CD4-positive, alpha-beta T cell (primary cell): ENCODE data around the gene BCAT1. TPM values are rescaled to one million over a fixed set of nuclear protein-coding genes. Genes with fewer than 3 reads are reported as not detected.

Source experiments
- ATAC-seq: fragments of 200-7000 bp; cut with Tn5 transposase; one replicate; pipeline ENCODE4 v1.10.0; 2022; ENCODE audit warnings: mild to moderate bottlenecking; ENCODE audit not compliant: poor library complexity
- CTCF ChIA-PET: fragments of 350-600 bp; sonication (Branson Sonifier 250); formaldehyde crosslinking; loops from one replicate; lab custom pipeline; 2021; ENCODE audit warnings: antibody characterized with exemption, inconsistent platforms; lab: Charles Lee
- POLR2A ChIA-PET: fragments of 350-600 bp; sonication (Branson Sonifier 250); formaldehyde crosslinking; loops from one replicate; lab custom pipeline; 2021; ENCODE audit warnings: antibody characterized with exemption, inconsistent platforms; lab: Charles Lee
- DNase-seq, 14 experiments: peaks; one replicate each; pipeline ENCODE4 v3.0.0-alpha.2; 2013 to 2020; ENCODE audit warnings: mixed read lengths in 2 of 14
- H3K27ac ChIP-seq, 2 donors: one replicate each; pipeline versions ENCODE4 v1.5.1 to v1.7.0; 2013; ENCODE audit warnings: low read length in 2 of 2, low read depth in 1 of 2, mild to moderate bottlenecking in 1 of 2
- H3K27me3 ChIP-seq, 2 experiments: 1 replicate in 1 of 2; 2 replicates in 1 of 2; pipeline versions ENCODE4 v1.6.1 to v1.7.0; 2013; ENCODE audit warnings: low read length in 2 of 2, control low read depth in 1 of 2, mild to moderate bottlenecking in 1 of 2, moderate library complexity in 1 of 2; ENCODE audit not compliant: insufficient read depth in 2 of 2, control insufficient read depth in 1 of 2
- H3K36me3 ChIP-seq: one replicate; pipeline ENCODE4 v1.6.1; 2013; ENCODE audit warnings: low read length, control low read depth; ENCODE audit not compliant: insufficient read depth
- H3K4me1 ChIP-seq: one replicate; pipeline ENCODE4 v1.6.1; 2013; ENCODE audit warnings: low read length, control low read depth; ENCODE audit not compliant: insufficient read depth
- H3K4me3 ChIP-seq: one replicate; pipeline ENCODE4 v1.5.1; 2013; ENCODE audit warnings: mild to moderate bottlenecking, low read length, moderate library complexity
- H3K9me3 ChIP-seq, 2 experiments: 1 replicate in 1 of 2; 2 replicates in 1 of 2; pipeline versions ENCODE4 v1.6.1 to v1.7.0; 2013; ENCODE audit warnings: low read length in 2 of 2, mild to moderate bottlenecking in 2 of 2, control low read depth in 1 of 2, moderate library complexity in 1 of 2; ENCODE audit not compliant: control insufficient read depth in 1 of 2, insufficient read depth in 1 of 2
- H3K27ac Mint-ChIP-seq: one replicate; pipeline ENCODE4 v1.8.0; 2020; ENCODE audit warnings: mixed read lengths
- H3K27me3 Mint-ChIP-seq: one replicate; pipeline ENCODE4 v1.8.0; 2021; ENCODE audit warnings: mixed read lengths
- H3K36me3 Mint-ChIP-seq: one replicate; pipeline ENCODE4 v1.8.0; 2021; ENCODE audit warnings: low read depth, mixed read lengths
- H3K4me1 Mint-ChIP-seq: one replicate; pipeline ENCODE4 v1.8.0; 2021; ENCODE audit warnings: low read depth, mixed read lengths
- H3K4me3 Mint-ChIP-seq: one replicate; pipeline ENCODE4 v1.8.0; 2020; ENCODE audit warnings: mild to moderate bottlenecking, mixed read lengths
- H3K9me3 Mint-ChIP-seq: one replicate; pipeline ENCODE4 v1.8.0; 2020; ENCODE audit warnings: mixed read lengths
- CTCF ChIP-seq: fragments of 200-600 bp; IDR thresholded peaks from one replicate; pipeline ENCODE4 v1.8.0; 2022; ENCODE audit warnings: antibody characterized with exemption, mild to moderate bottlenecking
- intact Hi-C, 2 experiments: fragments of 100-400 bp; cut with DNase I in 1 of 2; cut with micrococcal nuclease in 1 of 2; formaldehyde crosslinking; loops; one replicate each; pipeline versions ENCODE4 v1.15.1 to v1.9.0; 2023 to 2025; cut with DNase I, micrococcal nuclease
- total RNA-seq, 174 experiments: library from RNA in 2 of 174; stranded (reverse) in 2 of 174; gene quantifications; one replicate each; pipeline ENCODE4 v1.2.3 and lab custom pipeline; 2021 to 2026

BCAT1 gene
- total RNA-seq, 2 experiments from 2014 or later = 0.34 to 0.91 TPM

- Histone ChIP-seq H3K36me3 (no peaks in the 10 kb centered on the region), H3K4me3 (no peak overlapping the region), H3K27me3 (no peaks in the 10 kb centered on the region), H3K27ac (no peak overlapping the region), H3K9me3 (no peaks in the 10 kb centered on the region), H3K4me1 (no peaks in the 10 kb centered on the region)
- H3K36me3 Mint-ChIP-seq = no peaks in the 10 kb centered on the region
- ChIA-PET CTCF (no interaction called here), POLR2A (no interaction called here)
- ATAC-seq = no peak
- H3K4me1 Mint-ChIP-seq = no peaks in the 10 kb centered on the region
- H3K27ac Mint-ChIP-seq = no peak overlapping the region
- H3K9me3 Mint-ChIP-seq = no peaks in the 10 kb centered on the region
- no peak overlapping the region for H3K4me3 Mint-ChIP-seq
- intact Hi-C loops = no loop called here
- DNase-seq = no peak
- H3K27me3 Mint-ChIP-seq = no peaks in the 10 kb centered on the region
- TF ChIP-seq CTCF = no peak
These were observed 25.3 kb upstream of the BCAT1 start for GRCh38 chr12:24974216-24974615.

DNA sequence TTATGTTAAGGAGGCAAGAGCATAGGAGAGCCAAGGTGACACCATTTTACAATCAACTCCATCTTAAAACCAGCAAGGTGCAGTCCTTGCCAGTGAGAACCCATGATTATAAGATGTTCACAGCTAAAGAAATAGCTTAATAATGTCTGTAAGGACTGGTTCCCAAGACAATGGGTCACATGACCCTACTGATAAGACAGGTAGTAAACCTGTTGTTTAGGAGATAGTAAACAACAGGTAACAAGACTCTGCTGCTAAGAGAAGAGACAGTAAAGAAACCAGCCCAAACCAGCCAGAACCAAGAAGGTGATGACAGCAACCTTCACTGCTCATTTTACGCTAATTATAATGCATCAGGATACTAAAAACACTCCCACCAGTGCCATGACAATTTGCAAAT is 23.2 kb upstream of the BCAT1 start:
- H3K9me3 ChIP-seq = peaks cover 0 to 4% of the 10 kb centered on the region in 2 experiments
- no peak overlapping the region for H3K27ac Mint-ChIP-seq
- DNase-seq (no peak), ATAC-seq (no peak)
- no peaks in the 10 kb centered on the region for H3K27me3 ChIP-seq
- intact Hi-C loops = no loop called here
- no peaks in the 10 kb centered on the region for H3K9me3 Mint-ChIP-seq
- TF ChIP-seq CTCF = no peak
- no peak overlapping the region for H3K4me3 Mint-ChIP-seq
- no peaks in the 10 kb centered on the region for H3K27me3 Mint-ChIP-seq
- H3K36me3 ChIP-seq = no peaks in the 10 kb centered on the region
- no peak overlapping the region for H3K27ac ChIP-seq
- H3K4me1 ChIP-seq = no peaks in the 10 kb centered on the region
- H3K4me1 Mint-ChIP-seq = no peaks in the 10 kb centered on the region
- POLR2A ChIA-PET = no interaction called here
- no peak overlapping the region for H3K4me3 ChIP-seq
- CTCF ChIA-PET = no interaction called here
- H3K36me3 Mint-ChIP-seq = no peaks in the 10 kb centered on the region

- Mint-ChIP-seq H3K27ac (no peak overlapping the region), H3K36me3 (no peaks in the 10 kb centered on the region), H3K27me3 (no peaks in the 10 kb centered on the region), H3K9me3 (no peaks in the 10 kb centered on the region), H3K4me1 (no peaks in the 10 kb centered on the region), H3K4me3 (no peak overlapping the region)
- no peak overlapping the region for H3K4me3 ChIP-seq
- no peaks in the 10 kb centered on the region for H3K4me1 ChIP-seq
- H3K27ac ChIP-seq = no peak overlapping the region
- H3K9me3 ChIP-seq = peaks cover 0 to 5% of the 10 kb centered on the region in 2 experiments
- intact Hi-C loops = no loop called here
- H3K27me3 ChIP-seq = no peaks in the 10 kb centered on the region
- TF ChIP-seq CTCF = no peak
- DNase-seq (no peak), ATAC-seq (no peak)
- POLR2A ChIA-PET = no interaction called here
- CTCF ChIA-PET = no interaction called here
- H3K36me3 ChIP-seq = no peaks in the 10 kb centered on the region
These were observed 21.3 kb upstream of the BCAT1 start for GRCh38 chr12:24970177-24970576.
